Kidney (tissue), 14 donors: ENCODE measurements around the gene ENOX2. TPM values are rescaled to one million over a fixed set of nuclear protein-coding genes. Genes with fewer than 3 reads are reported as not detected.

Experiments
- DNase-seq, 5 donors: peaks; one replicate each; pipeline ENCODE4 v3.0.0-alpha.2; 2013 to 2020
- FAIRE-seq: peaks from 2 replicates; lab custom pipeline; 2012; peaks lifted over from hg19 to GRCh38; lab: Jason Lieb, UNC
- H3K27ac ChIP-seq, 2 donors: one replicate each; pipeline ENCODE4 v1.7.0; 2013; ENCODE audit warnings: low read depth in 2 of 2, low read length in 2 of 2, inconsistent platforms in 1 of 2
- H3K27me3 ChIP-seq: one replicate; pipeline ENCODE4 v1.7.1; 2013; ENCODE audit warnings: low read length, inconsistent platforms; ENCODE audit not compliant: control insufficient read depth, insufficient read depth
- H3K36me3 ChIP-seq, 3 donors: one replicate each; pipeline versions ENCODE4 v1.7.0 to v1.7.1; 2013; ENCODE audit warnings: low read length in 3 of 3, control low read depth in 1 of 3, inconsistent platforms in 1 of 3; ENCODE audit not compliant: insufficient read depth in 3 of 3, control insufficient read depth in 2 of 3
- H3K4me1 ChIP-seq, 3 donors: one replicate each; pipeline versions ENCODE4 v1.7.0 to v1.7.1; 2013; ENCODE audit warnings: low read length in 3 of 3, inconsistent platforms in 1 of 3, low read depth in 1 of 3; ENCODE audit not compliant: control insufficient read depth in 2 of 3, insufficient read depth in 2 of 3
- H3K4me3 ChIP-seq, 3 donors: one replicate each; pipeline versions ENCODE4 v1.7.0 to v1.8.1; 2013; ENCODE audit warnings: low read length in 3 of 3, control low read depth in 1 of 3, inconsistent platforms in 1 of 3
- H3K9ac ChIP-seq, 3 donors: one replicate each; pipeline versions ENCODE4 v1.7.0 to v1.7.1; 2013; ENCODE audit warnings: low read length in 3 of 3, control low read depth in 1 of 3, inconsistent platforms in 1 of 3
- H3K9me3 ChIP-seq, 3 donors: one replicate each; pipeline versions ENCODE4 v1.7.0 to v1.7.1; 2013; ENCODE audit warnings: low read length in 3 of 3, control low read depth in 1 of 3, inconsistent platforms in 1 of 3; ENCODE audit not compliant: control insufficient read depth in 2 of 3, insufficient read depth in 1 of 3
- intact Hi-C: fragments of 100-400 bp; cut with DNase I; formaldehyde crosslinking; loops from one replicate; pipeline ENCODE4 v1.11.1; 2022
- polyA plus RNA-seq: library from polyadenylated mRNA; stranded (reverse); fragments of 350-450 nt; fragmentation: Illumina TruSeq; extraction: RNeasy Lipid Tissue Mini Kit (QIAGEN cat#74804); gene quantifications from one replicate; pipeline ENCODE4 v1.2.3, GENCODE V29; 2014; ENCODE audit warnings: low read depth, low replicate concordance; ENCODE audit not compliant: insufficient read depth
- total RNA-seq: library from RNA; stranded (reverse); fragmentation: NEBNext Ultra II Directional; extraction: Animal tissue kit (Norgen Biotek cat#: 25700); gene quantifications from one replicate; pipeline ENCODE4 v1.2.1, GENCODE V29; 2021
- TF ChIP-seq, protein P1 (sequence below): IDR thresholded peaks from 3 replicates; pipeline ENCODE4 v1.5.1; 2012; ENCODE audit warnings: mild to moderate bottlenecking, moderate library complexity, borderline replicate concordance; ENCODE audit not compliant: insufficient read depth; ENCODE audit errors: extremely low read depth
- donor health status: control.
- donor health status: control.
- donor health status: control.
- donor health status: control.
- donor health status: control.
- donor health status: DM: yes; HTN: yes; CAD: no.
- donor health status: Normal renal cell carcinoma (clear cell type).

The ENOX2 gene
- total and polyA plus RNA-seq, 2 donors from 2014 or later = 6.6 to 22.6 TPM

DNA sequence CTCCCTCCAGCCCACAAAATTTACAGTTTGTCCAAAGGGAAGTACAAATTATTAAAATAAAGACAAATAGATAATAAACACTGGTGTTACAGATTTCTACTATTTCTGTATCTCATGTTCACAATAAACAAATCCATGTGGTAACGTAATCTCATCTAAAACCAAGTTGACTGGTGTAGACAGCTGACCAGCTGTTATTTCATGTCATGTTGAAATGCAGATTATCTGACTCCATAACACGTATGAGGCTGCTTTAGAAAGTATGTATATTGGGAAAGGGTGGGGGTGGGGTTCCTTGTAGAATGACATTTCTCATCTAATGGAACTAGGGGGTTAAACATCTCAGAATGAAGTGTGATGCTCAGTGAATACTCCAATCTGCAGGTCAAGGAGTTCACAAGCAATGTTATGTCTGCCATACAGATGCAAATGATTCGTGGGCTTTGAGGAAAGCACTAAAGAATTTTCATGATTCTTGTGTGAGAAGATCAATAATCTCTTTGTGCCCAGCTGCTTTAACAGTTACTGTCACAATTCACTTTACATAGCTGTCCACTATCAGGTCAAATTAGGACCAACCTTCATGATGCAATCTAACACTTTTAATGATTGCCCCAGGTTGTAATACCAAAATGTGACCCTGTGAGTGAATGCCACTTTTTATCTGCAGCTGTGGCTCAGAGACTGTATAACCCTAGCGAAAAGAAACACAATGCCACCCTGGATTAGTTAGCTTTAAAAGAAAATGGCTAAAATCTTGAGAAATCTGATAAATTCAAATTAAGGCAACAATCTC, 114.0 kb downstream of the ENOX2 start:
- H3K4me1 ChIP-seq = no peaks in the 10 kb centered on the region
- intact Hi-C loops = no loop called here
- FAIRE-seq (no peak), DNase-seq (no peak)
- TF ChIP-seq, protein P1, sequence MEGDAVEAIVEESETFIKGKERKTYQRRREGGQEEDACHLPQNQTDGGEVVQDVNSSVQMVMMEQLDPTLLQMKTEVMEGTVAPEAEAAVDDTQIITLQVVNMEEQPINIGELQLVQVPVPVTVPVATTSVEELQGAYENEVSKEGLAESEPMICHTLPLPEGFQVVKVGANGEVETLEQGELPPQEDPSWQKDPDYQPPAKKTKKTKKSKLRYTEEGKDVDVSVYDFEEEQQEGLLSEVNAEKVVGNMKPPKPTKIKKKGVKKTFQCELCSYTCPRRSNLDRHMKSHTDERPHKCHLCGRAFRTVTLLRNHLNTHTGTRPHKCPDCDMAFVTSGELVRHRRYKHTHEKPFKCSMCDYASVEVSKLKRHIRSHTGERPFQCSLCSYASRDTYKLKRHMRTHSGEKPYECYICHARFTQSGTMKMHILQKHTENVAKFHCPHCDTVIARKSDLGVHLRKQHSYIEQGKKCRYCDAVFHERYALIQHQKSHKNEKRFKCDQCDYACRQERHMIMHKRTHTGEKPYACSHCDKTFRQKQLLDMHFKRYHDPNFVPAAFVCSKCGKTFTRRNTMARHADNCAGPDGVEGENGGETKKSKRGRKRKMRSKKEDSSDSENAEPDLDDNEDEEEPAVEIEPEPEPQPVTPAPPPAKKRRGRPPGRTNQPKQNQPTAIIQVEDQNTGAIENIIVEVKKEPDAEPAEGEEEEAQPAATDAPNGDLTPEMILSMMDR = no peak
- no peak overlapping the region for H3K4me3 ChIP-seq
- H3K9ac ChIP-seq = no peak overlapping the region
- no peak overlapping the region for H3K27ac ChIP-seq
- H3K9me3 ChIP-seq = no peaks in the 10 kb centered on the region
- no peaks in the 10 kb centered on the region for H3K27me3 ChIP-seq
- no peaks in the 10 kb centered on the region for H3K36me3 ChIP-seq

DNA sequence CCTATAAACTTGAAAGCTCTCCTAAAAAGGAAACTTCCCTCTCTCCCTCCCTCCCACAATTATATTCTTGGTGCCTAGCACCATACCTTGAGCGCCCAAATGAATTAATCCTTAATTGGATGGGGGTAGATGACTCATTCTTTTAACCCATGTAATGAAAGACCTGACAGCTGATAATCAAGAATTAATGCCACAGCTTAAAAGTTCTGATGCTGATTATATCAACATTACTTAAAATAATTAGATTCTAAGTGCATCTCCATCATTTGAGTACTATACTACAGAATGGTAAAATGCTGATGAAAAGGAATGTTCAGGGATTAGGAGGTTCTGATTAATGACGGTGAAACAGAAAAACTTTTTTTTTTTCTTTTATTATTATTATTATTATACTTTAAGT, 117.0 kb downstream of the ENOX2 start:
- DNase-seq = no peak
- Histone ChIP-seq H3K4me1 (no peaks in the 10 kb centered on the region), H3K4me3 (no peak overlapping the region), H3K27ac (no peak overlapping the region), H3K9me3 (no peaks in the 10 kb centered on the region), H3K36me3 (no peaks in the 10 kb centered on the region), H3K27me3 (peaks cover 2% of the 10 kb centered on the region), H3K9ac (no peak overlapping the region)
- FAIRE-seq = no peak
- intact Hi-C loops = no loop called here
- TF ChIP-seq, protein P1 = no peak

DNA sequence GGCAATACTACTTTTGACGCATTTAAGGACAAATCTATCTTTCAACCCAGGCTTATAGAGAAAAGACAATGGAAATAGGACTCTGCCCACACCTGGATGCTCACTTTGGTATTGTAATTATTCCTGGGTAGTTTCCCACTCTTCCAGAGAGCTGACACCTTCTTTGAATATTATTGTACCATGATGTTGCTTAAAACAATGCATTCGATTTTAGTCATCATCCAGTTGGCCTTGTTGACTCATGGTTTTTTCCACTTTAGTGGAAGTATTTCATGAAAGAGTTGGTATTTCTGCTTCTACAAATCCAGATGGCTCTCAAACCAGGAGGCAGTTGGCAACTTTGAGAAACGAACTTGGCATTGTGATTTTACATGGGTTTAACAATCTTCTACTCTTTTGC, 124.2 kb downstream of the ENOX2 start:
- Histone ChIP-seq H3K9me3 (no peaks in the 10 kb centered on the region), H3K9ac (no peak overlapping the region), H3K27ac (no peak overlapping the region), H3K4me1 (no peaks in the 10 kb centered on the region), H3K27me3 (peaks cover 4% of the 10 kb centered on the region), H3K36me3 (no peaks in the 10 kb centered on the region), H3K4me3 (no peak overlapping the region)
- FAIRE-seq (no peak), DNase-seq (no peak)
- TF ChIP-seq, protein P1 = no peak
- intact Hi-C loops = no loop called here
